GM21717 (cell line): ENCODE results near the gene HIVEP3.

ENCODE experiments used
- ATAC-seq: cut with Tn5 transposase; IDR thresholded peaks from one replicate; pipeline ENCODE4 v1.9.1; 2021; ENCODE audit warnings: mild to moderate bottlenecking, moderate library complexity; ENCODE audit not compliant: unreplicated experiment

HIVEP3 gene

GRCh38 chr1:41875487-41875886 lies 43.2 kb downstream of the HIVEP3 start:
- no peak for ATAC-seq

DNA sequence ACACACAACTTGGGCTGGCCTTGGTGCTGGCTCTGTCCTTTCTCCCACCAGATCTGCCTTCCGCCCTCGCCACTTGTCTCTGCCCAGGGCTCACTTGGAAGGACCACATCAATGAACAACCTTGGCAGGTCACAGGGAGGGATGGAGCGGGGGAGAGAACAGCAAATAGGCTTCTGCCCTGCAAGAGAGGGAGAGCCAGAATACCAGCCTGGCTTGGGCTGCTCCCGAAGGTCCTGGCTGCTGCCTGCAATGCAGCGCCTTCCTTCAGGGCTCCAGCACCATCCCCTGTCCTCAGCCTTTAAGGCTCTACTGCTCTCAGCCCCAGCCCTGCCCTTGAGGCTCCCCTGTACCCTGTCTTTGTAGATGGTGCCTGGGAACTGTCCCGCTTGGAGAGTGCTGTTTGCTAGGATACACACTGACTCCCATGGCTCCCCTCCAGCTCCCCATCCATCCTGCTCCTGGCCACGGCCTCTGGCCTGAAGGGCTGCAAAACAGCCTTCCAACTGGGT lies 43.8 kb downstream of the HIVEP3 start:
- no peak for ATAC-seq

DNA sequence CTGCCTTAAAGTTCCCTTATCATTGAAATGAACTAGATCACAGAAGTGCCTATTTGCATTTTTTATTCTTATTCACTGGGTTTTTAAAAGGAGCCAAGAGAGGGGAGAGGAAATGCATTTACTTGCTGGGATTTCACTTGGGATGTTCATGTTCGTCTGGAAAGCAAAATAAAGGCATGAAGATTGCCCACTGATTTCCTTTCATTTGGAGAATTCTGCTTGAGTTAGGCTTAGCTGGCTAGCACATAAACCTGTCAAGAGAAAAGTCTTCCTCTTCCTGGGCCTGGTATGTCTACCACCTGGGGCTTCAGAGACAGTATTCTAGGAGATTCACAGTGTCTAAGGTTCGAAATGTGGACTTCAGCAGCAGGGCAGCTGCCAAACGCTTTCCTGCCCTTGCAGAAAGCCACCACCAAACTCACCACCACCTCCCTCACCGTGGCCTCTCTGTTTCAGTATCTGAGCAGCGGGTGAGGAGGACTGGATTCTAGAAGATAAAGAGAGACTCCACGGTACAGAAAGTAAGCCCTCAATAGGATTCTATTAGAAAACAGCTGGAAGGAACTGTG lies 44.5 kb downstream of the HIVEP3 start:
- ATAC-seq: no peak

DNA sequence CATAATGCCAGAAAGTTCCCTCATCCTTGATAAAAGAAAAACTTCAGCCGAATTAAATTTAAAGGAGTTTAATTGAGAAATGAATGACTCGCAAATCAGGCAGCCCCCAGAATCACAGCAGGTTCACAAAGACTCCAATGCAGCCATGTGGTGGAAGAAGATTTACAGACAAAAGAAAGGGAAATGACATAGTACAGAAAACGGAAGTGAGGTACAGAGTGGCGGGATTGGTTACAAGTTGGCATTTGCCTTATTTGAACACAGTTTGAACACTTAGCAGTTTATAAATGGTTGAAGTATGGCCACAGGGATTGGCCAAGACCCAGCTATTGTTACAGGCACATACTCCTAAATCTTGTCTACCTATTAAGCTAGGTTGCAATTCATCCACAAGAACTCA lies 46.6 kb downstream of the HIVEP3 start:
- no peak for ATAC-seq

DNA sequence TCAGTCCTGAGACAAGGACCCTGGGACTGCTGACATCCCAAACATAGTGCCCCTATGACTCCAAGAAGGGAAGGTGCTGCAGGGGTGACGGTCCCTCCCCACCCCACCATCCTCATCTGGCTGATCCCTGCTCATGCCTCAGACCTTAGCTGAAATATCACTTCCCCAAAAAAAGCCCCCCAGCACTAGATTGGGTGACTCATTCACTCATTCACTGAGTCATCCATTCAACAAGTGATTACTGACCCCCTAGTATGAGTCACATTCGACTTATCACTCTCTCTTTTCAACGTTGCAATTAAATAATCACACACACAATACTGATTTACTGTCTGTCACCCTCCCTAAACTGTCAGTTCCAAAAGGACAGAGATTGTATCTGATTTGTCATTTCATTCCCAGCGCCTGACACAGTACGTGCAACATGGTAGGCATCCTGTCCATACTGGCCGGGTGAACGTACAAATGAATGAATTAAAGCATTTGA lies 48.6 kb downstream of the HIVEP3 start:
- ATAC-seq: no peak

DNA sequence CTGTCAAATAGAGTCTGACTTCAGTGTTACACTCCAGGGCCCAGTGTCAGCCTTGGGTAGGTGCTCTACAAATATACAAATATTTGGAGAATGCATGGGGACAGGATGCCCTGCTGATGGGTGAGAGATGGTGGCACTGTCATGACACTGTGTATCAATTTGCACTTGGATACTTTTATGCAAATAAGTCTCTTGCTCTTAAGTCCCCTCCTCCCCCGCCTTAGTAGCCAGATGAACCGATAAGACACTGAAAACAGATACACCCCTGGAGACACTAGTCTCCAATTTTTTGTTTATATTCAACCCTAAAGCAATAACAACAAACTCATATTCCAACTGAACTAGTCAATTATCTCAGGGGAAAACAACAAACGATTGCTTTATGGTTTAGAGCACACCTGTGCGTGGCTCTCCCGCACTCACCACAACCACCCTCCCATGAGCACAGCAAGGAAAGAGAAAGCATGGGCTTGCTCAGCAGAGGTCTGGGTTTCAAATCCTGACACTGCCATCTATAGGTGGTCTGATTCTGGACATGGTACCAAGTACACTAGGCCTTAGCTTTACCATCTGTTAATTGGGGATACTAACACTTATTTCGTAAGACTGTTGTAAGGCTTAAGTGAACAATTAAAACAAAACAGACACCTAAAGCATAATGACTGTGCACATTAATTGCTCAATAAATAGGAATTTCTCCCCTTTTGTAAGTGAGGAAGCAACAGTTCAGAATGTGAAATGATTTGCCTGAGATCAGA lies 50.3 kb downstream of the HIVEP3 start:
- ATAC-seq: peak; percentile 76

GRCh38 chr1:41866285-41866684 lies 52.4 kb downstream of the HIVEP3 start:
- no peak for ATAC-seq

DNA sequence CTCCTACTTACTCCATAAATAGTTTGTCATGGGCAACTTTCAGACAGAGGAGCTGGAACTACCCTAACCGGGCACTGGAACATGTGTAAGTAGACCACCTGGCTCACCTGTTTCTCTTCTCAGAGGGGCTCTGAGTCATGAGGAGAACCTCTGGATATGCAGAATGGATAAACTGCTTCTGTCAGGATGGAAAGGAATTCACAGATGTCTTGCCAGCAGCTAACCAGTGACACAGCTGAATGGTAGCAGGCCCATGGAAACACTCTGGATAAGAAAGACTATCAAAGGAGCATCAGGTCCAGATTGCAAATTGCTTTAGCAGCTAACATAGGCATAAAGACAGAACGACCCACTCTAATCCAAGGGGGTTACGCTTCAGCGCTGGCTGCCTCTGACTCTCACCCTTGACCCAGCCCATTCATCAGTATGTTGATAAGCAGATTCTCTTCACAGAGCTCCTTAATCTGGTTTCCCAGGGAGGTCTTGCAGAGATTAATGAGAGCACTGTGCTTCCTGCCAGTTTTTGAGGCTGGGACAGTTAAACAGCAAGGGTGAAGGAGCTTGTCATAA lies 54.2 kb downstream of the HIVEP3 start:
- no peak for ATAC-seq

DNA sequence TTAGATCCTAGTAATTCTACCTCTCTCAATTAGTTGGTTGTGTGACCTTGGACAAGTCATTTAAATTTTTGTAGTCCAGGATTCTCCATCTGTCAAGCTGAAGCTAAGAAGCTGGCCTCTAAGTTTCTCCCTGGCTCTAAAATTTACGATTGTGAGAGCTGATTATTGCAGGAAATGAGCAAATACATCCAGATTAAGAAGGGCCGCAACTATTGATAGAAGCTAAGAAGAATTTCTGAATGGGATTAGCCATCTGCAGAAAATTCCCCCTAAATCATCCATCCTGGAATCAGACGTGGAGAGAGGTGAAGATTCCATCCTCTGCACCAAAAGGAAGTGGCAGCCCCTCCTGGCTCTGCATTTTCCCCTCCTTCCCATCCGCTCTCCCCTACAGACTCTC lies 55.0 kb downstream of the HIVEP3 start:
- ATAC-seq: no peak

DNA sequence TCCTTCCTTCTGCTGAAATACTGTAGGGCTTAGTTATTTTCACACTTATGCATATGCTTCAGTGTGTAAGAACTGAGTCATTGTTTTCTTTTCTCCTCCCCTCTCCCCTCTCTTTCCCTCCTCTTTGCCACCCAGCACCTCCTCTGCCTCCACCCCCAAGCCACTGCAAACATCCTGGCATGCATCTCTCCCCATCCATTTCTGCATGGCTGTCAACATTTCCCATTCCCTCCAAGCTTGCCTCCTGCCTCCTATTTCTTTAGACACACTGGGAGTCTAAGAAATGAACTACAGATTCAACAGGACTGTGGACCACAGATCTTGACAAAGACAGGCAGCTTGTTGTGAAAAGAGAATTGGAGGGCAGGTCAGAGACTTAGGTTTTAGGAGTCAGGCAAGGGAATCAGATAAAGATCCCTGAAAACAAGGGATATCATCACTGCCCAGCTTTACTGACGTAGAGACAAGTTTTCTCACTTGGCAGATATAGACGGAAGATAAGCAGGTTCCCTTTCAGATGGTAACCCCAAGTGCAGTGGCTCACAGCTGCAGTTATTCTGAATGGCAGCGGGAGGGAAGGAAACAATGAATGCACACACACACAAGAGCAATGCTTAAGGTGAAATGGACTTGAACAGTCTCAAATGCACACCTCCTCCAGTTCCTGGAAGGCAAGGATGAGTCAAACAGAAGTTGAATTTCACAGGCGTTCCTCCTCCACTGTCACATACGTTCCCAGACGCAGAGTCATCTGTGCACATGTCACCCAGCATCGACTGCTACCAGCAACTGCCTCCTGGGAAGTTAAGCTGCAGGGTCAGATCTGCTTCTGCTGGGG lies 56.1 kb downstream of the HIVEP3 start:
- ATAC-seq: no peak

GRCh38 chr1:41861535-41862383 lies 57.0 kb downstream of the HIVEP3 start:
- ATAC-seq: no peak

DNA sequence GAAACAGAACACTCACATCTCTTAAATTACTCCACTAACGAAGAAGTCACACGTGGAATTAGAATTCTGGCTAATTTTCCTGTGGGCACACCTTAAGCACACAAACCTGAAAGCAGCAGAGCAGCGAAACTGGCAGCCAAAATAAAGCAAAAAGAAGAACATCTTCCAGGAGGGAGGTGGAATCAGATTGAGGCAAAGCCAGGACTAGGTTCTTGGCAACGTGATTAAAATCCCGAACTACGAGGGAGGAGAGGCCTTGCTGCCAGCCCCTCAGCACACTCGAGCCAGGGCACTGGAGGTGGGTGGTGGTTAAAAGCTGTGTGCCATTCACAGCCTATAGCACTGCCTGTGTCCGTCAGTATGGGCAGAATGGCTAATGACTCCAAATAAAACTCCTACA lies 58.0 kb downstream of the HIVEP3 start:
- ATAC-seq: no peak

DNA sequence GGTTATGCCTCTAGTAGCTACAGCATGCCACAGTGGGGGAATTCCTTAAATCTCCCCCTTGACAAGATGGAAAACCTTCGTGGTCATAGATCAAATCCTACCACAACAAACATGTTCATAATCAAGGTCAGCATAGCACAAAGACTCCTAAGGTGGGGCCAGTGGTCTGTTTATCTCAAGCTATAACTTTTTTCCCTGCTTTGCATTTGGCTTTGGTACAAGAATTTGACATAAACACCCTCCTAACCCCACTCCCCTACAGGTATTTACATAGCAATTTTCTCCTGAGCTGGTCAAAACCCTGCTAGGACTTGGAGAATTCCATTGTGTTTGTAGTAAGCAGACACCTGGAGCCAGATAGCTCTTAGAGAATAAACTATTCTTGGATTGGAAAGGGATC lies 58.5 kb downstream of the HIVEP3 start:
- ATAC-seq: no peak

GRCh38 chr1:41859686-41860085 lies 59.0 kb downstream of the HIVEP3 start:
- ATAC-seq: no peak

DNA sequence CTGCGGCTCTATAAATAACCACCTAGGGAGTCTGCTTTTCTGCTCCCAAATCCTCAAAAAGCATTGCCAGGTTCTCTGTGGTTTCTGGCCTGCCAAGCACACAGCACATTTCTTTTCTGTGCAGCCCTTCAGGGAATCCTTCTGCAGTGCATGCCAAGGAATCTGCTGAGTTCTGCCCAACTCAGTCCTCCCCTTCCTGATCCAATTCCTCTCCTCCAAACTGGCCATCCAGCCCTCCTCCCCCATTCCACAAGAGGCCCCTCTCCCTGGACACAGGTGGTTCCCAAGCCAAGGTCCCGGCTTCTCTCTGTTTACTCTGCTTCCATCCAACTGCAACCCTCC lies 61.8 kb downstream of the HIVEP3 start:
- no peak for ATAC-seq

GRCh38 chr1:41856151-41856943 lies 62.4 kb downstream of the HIVEP3 start:
- no peak for ATAC-seq

GRCh38 chr1:41855713-41856112 lies 63.0 kb downstream of the HIVEP3 start:
- no peak for ATAC-seq

- ATAC-seq: no peak
Observed at GRCh38 chr1:41853907-41854306, 64.8 kb downstream of the HIVEP3 start.

DNA sequence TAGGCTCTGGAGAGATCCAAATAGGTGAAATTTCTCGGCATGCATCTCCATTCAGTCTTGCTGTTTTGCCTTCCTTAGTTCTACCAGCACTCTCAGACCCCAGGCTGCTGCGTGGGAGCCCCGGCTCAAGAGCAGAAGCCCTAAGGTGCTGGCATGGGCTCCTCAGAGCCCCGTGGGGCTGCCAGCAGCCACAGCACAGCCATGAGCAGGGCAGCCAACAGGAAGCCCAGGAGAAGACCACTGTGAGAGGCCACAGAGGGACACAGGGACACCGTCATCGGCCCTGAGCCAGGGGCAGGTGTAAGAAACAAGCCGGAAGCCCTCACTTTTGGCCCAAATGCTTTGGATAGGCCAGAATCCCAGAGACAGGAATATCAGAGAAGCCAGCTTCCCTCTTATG lies 66.6 kb downstream of the HIVEP3 start:
- ATAC-seq: no peak

GRCh38 chr1:41851589-41851988 lies 67.1 kb downstream of the HIVEP3 start:
- no peak for ATAC-seq
